Measurements from ENCODE around the gene CAMSAP1.

Gene CAMSAP1

GRCh38 chr9:135788576-135789300, 118.6 kb downstream of the CAMSAP1 start:
- DNase-seq, result no peak

GRCh38 chr9:135787776-135788575, 119.4 kb downstream of the CAMSAP1 start:
- no peak for DNase-seq

- DNase-seq, result no peak
These were observed 120.0 kb downstream of the CAMSAP1 start for GRCh38 chr9:135787317-135787716.

GRCh38 chr9:135786146-135786690, 121.1 kb downstream of the CAMSAP1 start:
- no peak for DNase-seq

GRCh38 chr9:135785013-135785575, 122.3 kb downstream of the CAMSAP1 start:
- DNase-seq, result no peak

GRCh38 chr9:135783540-135784245, 123.7 kb downstream of the CAMSAP1 start:
- no peak for DNase-seq

GRCh38 chr9:135782946-135783345, 124.4 kb downstream of the CAMSAP1 start:
- DNase-seq, result no peak

GRCh38 chr9:135780626-135781025, 126.7 kb downstream of the CAMSAP1 start:
- DNase-seq, result no peak

- DNase-seq, result no peak
These were observed 127.3 kb downstream of the CAMSAP1 start for GRCh38 chr9:135780086-135780485.

GRCh38 chr9:135779571-135779970, 127.8 kb downstream of the CAMSAP1 start:
- no peak for DNase-seq

GRCh38 chr9:135778421-135778820, 128.9 kb downstream of the CAMSAP1 start:
- no peak for DNase-seq

- DNase-seq, result no peak
These were observed 129.6 kb downstream of the CAMSAP1 start for GRCh38 chr9:135777623-135778177.

- no peak for DNase-seq
These were observed 130.3 kb downstream of the CAMSAP1 start for GRCh38 chr9:135776893-135777622.

GRCh38 chr9:135775911-135776310, 131.4 kb downstream of the CAMSAP1 start:
- peak; percentile 61 for DNase-seq

GRCh38 chr9:135774794-135775525, 132.4 kb downstream of the CAMSAP1 start:
- no peak for DNase-seq

GRCh38 chr9:135774239-135774747, 133.1 kb downstream of the CAMSAP1 start:
- DNase-seq, result no peak

GRCh38 chr9:135773530-135774238, 133.7 kb downstream of the CAMSAP1 start:
- no peak for DNase-seq

- no peak for DNase-seq
These were observed 134.4 kb downstream of the CAMSAP1 start for GRCh38 chr9:135772702-135773493.

GRCh38 chr9:135772056-135772646, 135.2 kb downstream of the CAMSAP1 start:
- DNase-seq, result no peak
